Kidney (tissue), 14 donors: ENCODE data around the gene APRT. TPM values are rescaled to one million over a fixed set of nuclear protein-coding genes. Genes with fewer than 3 reads are reported as not detected.
A peak's percentile ranks its signal among the peaks of the same experiment; 100 is the strongest.

Source experiments
- DNase-seq, 5 donors: peaks; one replicate each; pipeline ENCODE4 v3.0.0-alpha.2; 2013 to 2020
- FAIRE-seq: peaks from 2 replicates; lab custom pipeline; 2012; peaks lifted over from hg19 to GRCh38; lab: Jason Lieb, UNC
- H3K27ac ChIP-seq, 2 donors: one replicate each; pipeline ENCODE4 v1.7.0; 2013; ENCODE audit warnings: low read depth in 2 of 2, low read length in 2 of 2, inconsistent platforms in 1 of 2
- H3K27me3 ChIP-seq: one replicate; pipeline ENCODE4 v1.7.1; 2013; ENCODE audit warnings: low read length, inconsistent platforms; ENCODE audit not compliant: control insufficient read depth, insufficient read depth
- H3K36me3 ChIP-seq, 3 donors: one replicate each; pipeline versions ENCODE4 v1.7.0 to v1.7.1; 2013; ENCODE audit warnings: low read length in 3 of 3, control low read depth in 1 of 3, inconsistent platforms in 1 of 3; ENCODE audit not compliant: insufficient read depth in 3 of 3, control insufficient read depth in 2 of 3
- H3K4me1 ChIP-seq, 3 donors: one replicate each; pipeline versions ENCODE4 v1.7.0 to v1.7.1; 2013; ENCODE audit warnings: low read length in 3 of 3, inconsistent platforms in 1 of 3, low read depth in 1 of 3; ENCODE audit not compliant: control insufficient read depth in 2 of 3, insufficient read depth in 2 of 3
- H3K4me3 ChIP-seq, 3 donors: one replicate each; pipeline versions ENCODE4 v1.7.0 to v1.8.1; 2013; ENCODE audit warnings: low read length in 3 of 3, control low read depth in 1 of 3, inconsistent platforms in 1 of 3
- H3K9ac ChIP-seq, 3 donors: one replicate each; pipeline versions ENCODE4 v1.7.0 to v1.7.1; 2013; ENCODE audit warnings: low read length in 3 of 3, control low read depth in 1 of 3, inconsistent platforms in 1 of 3
- H3K9me3 ChIP-seq, 3 donors: one replicate each; pipeline versions ENCODE4 v1.7.0 to v1.7.1; 2013; ENCODE audit warnings: low read length in 3 of 3, control low read depth in 1 of 3, inconsistent platforms in 1 of 3; ENCODE audit not compliant: control insufficient read depth in 2 of 3, insufficient read depth in 1 of 3
- intact Hi-C: fragments of 100-400 bp; cut with DNase I; formaldehyde crosslinking; loops from one replicate; pipeline ENCODE4 v1.11.1; 2022
- polyA plus RNA-seq: library from polyadenylated mRNA; stranded (reverse); fragments of 350-450 nt; fragmentation: Illumina TruSeq; extraction: RNeasy Lipid Tissue Mini Kit (QIAGEN cat#74804); gene quantifications from one replicate; pipeline ENCODE4 v1.2.3, GENCODE V29; 2014; ENCODE audit warnings: low read depth, low replicate concordance; ENCODE audit not compliant: insufficient read depth
- total RNA-seq: library from RNA; stranded (reverse); fragmentation: NEBNext Ultra II Directional; extraction: Animal tissue kit (Norgen Biotek cat#: 25700); gene quantifications from one replicate; pipeline ENCODE4 v1.2.1, GENCODE V29; 2021
- TF ChIP-seq, protein P1 (sequence below): IDR thresholded peaks from 3 replicates; pipeline ENCODE4 v1.5.1; 2012; ENCODE audit warnings: mild to moderate bottlenecking, moderate library complexity, borderline replicate concordance; ENCODE audit not compliant: insufficient read depth; ENCODE audit errors: extremely low read depth
- donor health status: control.
- donor health status: control.
- donor health status: control.
- donor health status: control.
- donor health status: control.
- donor health status: DM: yes; HTN: yes; CAD: no.
- donor health status: Normal renal cell carcinoma (clear cell type).

Gene APRT
- total and polyA plus RNA-seq, 2 donors from 2014 or later, result 105 to 204 TPM

DNA sequence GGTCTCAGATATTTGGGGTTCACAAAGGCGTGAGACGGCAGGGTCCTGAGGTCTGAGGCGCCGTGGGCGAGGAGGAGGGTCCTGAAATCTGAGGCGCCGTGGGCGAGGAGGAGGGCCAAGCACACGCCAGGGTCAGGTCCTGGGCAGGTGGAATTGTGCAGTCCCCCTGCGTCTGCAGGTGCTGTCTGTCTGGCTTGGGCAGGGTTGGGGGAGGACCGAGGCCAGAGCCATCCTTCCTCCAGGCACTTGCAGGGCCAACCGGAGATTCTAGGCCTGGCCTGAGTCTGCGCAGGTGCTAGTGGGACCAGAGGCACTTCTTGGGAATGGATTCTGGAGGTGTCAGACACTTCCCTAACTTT lies 2.4 kb upstream of the APRT start:
- FAIRE-seq, result no peak
- no peak overlapping the region for H3K9ac ChIP-seq
- no peak overlapping the region for H3K27ac ChIP-seq
- intact Hi-C loops, result no loop called here
- TF ChIP-seq, protein P1, sequence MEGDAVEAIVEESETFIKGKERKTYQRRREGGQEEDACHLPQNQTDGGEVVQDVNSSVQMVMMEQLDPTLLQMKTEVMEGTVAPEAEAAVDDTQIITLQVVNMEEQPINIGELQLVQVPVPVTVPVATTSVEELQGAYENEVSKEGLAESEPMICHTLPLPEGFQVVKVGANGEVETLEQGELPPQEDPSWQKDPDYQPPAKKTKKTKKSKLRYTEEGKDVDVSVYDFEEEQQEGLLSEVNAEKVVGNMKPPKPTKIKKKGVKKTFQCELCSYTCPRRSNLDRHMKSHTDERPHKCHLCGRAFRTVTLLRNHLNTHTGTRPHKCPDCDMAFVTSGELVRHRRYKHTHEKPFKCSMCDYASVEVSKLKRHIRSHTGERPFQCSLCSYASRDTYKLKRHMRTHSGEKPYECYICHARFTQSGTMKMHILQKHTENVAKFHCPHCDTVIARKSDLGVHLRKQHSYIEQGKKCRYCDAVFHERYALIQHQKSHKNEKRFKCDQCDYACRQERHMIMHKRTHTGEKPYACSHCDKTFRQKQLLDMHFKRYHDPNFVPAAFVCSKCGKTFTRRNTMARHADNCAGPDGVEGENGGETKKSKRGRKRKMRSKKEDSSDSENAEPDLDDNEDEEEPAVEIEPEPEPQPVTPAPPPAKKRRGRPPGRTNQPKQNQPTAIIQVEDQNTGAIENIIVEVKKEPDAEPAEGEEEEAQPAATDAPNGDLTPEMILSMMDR, result no peak
- H3K27me3 ChIP-seq, result no peaks in the 10 kb centered on the region
- H3K4me3 ChIP-seq, result no peak overlapping the region
- no peaks in the 10 kb centered on the region for H3K9me3 ChIP-seq
- no peak for DNase-seq
- H3K36me3 ChIP-seq, result no peaks in the 10 kb centered on the region
- H3K4me1 ChIP-seq, result peaks cover 0 to 15% (median 6%) of the 10 kb centered on the region in 3 donors

GRCh38 chr16:88813269-88814143 lies 1.8 kb upstream of the APRT start:
- DNase-seq (no peak), FAIRE-seq (no peak)
- H3K4me1 ChIP-seq, result peaks cover 0 to 15% (median 6%) of the 10 kb centered on the region in 3 donors
- no peak overlapping the region for H3K4me3 ChIP-seq
- TF ChIP-seq, protein P1, result no peak
- H3K9ac ChIP-seq, result no peak overlapping the region
- no peaks in the 10 kb centered on the region for H3K27me3 ChIP-seq
- H3K9me3 ChIP-seq, result no peaks in the 10 kb centered on the region
- H3K36me3 ChIP-seq, result no peaks in the 10 kb centered on the region
- intact Hi-C loops, result no loop called here
- no peak overlapping the region for H3K27ac ChIP-seq

DNA sequence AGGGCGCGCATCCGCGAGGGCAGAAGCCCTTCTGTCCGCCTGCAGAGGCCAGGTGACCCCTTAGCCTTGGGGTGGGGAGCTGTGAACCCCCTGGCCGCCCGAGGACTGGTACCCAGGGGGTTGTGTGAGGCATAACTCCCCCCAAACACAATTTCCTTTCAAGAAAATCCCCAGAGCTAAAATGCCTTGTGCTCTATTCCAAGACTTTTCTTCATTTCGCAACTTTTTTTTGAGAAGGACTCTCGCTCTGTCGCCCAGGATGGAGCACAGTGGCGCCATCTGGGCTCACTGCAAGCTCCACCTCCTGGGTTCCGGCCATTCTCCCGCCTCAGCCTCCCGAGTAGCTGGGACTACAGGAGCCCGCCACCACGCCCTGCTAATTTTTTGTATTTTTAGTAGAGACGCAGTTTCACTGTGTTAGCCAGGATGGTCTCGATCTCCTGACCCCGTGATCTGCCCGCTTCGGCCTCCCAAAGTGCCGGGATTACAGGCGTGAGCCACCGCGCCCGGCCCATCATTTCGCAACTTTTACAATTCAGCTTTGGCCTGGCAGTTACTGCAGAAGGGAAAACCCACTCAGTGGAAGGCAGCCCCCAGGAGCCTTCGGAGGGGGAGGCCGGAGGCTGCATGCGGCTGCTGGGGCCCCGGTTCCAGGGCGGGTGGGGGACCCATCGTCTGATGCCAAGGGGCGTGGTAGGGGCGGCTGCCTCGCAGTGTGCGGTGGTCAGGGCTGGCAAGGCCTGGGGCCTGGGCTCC lies 963 bp upstream of the APRT start:
- no peaks in the 10 kb centered on the region for H3K27me3 ChIP-seq
- no peaks in the 10 kb centered on the region for H3K9me3 ChIP-seq
- intact Hi-C loops, result no loop called here
- H3K4me1 ChIP-seq, result peaks cover 0 to 15% (median 6%) of the 10 kb centered on the region in 3 donors
- TF ChIP-seq, protein P1, result no peak
- H3K27ac ChIP-seq, result peak overlapping the region; percentile 60 to 82
- peak overlapping the region in 2 of 3 donors; percentile 65 to 66 for H3K4me3 ChIP-seq
- FAIRE-seq, result no peak
- H3K36me3 ChIP-seq, result no peaks in the 10 kb centered on the region
- DNase-seq, result peak in 1 of 5 donors; percentile 86
- H3K9ac ChIP-seq, result peak overlapping the region in 1 of 3 donors; percentile 10
